ENCODE data around the gene HYAL3.
"Not testable (repeated sequence)": the region's sequence is repeated elsewhere in the genome, so short reads cannot be mapped to it uniquely, and the experiment has no call there.

Gene HYAL3

GRCh38 chr3:50312041-50312440 lies 12.8 kb upstream of the HYAL3 start:
- not testable (repeated sequence) for DNase-seq

DNA sequence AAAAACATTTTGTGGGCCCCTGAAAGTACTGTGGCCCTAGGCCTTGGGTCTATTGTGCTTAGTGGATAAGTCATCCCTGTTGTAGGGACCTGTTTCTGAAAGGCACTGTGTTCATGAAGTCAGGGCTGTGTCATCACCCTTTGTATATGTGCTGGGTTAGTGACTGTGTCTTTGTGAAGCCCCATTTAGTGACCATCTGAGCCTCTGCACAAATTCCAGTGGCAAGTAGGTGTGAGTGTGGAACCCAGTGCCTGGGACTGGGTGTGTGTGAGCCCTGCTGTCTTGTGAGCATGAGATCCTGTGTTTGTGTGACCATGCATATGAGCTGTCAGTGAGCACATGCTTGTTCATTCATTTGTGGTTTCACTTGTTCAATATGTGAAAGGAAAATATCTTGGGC lies 5.4 kb upstream of the HYAL3 start:
- DNase-seq: no peak

GRCh38 chr3:50303013-50303815 lies 4.0 kb upstream of the HYAL3 start, which contains the start of gene HYAL1:
HYAL1 (minus strand) TSS chr3:50303574; CDS start chr3:50302956, 618 bp downstream.
- no peak for DNase-seq

- no peak for DNase-seq
Observed at GRCh38 chr3:50302095-50303012, 3.1 kb upstream of the HYAL3 start.

- DNase-seq: no peak
Observed at GRCh38 chr3:50300681-50301254, 1.6 kb upstream of the HYAL3 start.

DNA sequence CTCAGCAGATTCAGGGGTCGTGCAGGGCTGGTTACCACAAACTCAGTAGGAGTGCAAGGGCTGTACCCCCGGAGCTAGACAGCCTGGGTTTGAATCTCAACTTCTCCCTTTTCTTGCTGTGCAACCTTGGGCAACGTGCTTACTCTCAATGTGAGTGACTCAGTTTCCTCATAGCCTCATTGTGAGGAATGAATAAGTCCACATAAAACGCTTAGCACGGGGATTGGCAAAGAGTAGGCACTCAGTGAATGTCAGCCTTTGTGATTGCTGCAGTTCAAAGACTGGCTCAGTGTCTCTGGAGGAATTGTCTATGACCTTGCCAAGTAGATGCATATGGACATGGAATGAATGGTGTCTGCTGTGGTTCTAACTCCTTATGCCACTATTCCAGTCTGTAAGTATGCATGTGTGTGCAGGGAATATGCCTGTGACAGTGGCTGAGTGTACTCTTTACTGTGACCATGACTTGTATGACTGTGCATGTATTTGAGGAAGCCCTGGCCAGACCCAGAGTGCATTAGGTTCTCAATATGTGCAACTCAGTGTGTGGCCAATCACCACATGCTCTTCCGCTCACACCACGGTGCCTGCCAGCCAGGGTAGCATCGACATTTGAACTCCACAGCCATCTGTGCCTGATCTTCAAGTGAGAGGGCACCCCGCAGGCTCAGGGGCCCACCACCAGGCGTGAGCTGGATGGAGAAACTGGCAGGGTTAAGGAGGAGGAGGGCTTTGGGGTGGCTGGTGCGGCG lies 900 bp upstream of the HYAL3 start:
- DNase-seq: peak; percentile 86

DNA sequence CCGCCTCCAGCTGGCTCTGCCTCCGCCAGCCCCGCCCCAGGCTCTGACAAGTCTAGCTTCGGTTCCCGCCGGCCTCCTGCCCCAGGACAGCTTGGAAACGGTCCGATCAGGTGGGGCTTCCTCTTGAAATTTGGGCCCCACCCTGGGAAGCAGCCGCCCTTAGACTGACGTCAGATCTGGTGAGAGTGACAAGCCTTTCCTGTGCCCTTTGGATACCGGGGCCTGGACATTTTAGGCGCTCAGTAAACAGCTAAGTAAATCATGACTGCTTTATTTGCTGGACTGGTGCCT lies 378 bp upstream of the HYAL3 start:
- no peak for DNase-seq

- DNase-seq: peak; percentile 21
Observed at GRCh38 chr3:50297896-50298725, 1.1 kb downstream of the HYAL3 start.

- DNase-seq: no peak
Observed at GRCh38 chr3:50297384-50297775, 1.8 kb downstream of the HYAL3 start.

DNA sequence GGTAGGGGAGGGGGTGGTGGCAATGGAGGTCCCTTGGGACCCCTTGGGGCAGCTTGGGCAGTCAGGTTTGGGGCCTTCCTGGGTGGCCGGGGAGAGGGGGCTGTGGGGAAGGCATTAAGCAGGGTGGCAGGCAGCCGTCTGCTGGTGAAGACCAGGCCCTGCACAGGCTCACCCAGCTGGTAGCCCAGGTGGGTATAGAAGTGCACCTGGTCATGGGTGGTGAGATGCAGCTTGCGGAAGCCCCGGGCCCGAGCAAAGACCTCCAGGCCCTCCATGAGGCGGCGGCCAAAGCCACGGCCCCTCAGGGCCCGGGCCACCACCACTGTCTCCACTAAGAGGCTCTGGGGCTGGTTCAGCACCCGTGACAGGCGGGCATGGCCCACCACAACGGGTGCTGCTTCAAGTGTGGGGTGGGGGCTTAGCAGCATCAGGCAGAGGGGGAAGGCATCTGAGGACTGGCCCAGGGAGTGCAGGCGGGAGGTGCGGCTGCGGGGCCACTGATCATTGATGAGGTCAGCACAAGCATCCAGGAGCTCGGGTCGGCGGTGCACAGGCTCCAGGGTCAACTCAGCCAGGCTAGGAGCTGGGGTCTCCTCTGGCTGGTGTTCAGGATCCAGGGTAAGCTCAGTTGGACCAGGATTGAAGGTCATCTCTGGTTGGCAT lies 2.4 kb downstream of the HYAL3 start:
- no peak for DNase-seq

- DNase-seq: no peak
Observed at GRCh38 chr3:50295553-50296431, 3.4 kb downstream of the HYAL3 start.

- no peak for DNase-seq
Observed at GRCh38 chr3:50294492-50295403, 4.5 kb downstream of the HYAL3 start.

- no peak for DNase-seq
Observed at GRCh38 chr3:50294089-50294488, 5.1 kb downstream of the HYAL3 start.

DNA sequence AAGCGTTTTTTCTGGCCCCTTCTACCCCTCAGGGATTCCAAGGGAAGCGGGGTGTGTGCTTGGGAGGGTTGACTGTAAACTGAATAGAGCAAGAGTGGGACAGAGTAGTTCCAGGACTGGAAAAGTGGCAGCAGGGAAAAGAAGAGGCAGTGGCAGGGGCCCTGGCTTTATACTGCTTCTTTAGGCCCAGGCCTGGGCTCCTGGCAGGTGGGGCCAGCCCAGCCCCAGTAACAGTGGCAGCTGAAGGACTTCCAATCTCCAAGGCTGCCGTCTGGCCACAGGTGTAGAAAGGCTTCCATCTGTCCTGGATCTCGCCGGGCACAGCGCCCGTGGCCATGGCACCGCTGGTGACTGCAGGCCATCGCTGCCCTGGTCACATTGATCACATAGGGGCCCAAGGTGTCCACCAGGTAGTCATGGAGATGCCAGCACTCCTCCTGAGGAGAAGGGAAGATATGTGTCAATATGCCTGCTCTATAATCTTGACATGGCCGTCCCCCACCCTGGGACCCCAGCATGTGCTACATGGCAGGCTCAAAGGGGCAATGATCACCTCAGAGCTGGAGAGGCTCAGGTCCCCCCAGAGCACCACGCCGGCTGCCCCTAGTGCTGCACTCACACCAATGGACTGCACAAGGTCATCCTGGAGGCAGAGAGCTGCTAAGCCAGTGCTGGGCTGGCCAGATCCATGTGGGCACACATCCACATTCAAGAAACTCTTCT lies 6.0 kb downstream of the HYAL3 start:
- no peak for DNase-seq

DNA sequence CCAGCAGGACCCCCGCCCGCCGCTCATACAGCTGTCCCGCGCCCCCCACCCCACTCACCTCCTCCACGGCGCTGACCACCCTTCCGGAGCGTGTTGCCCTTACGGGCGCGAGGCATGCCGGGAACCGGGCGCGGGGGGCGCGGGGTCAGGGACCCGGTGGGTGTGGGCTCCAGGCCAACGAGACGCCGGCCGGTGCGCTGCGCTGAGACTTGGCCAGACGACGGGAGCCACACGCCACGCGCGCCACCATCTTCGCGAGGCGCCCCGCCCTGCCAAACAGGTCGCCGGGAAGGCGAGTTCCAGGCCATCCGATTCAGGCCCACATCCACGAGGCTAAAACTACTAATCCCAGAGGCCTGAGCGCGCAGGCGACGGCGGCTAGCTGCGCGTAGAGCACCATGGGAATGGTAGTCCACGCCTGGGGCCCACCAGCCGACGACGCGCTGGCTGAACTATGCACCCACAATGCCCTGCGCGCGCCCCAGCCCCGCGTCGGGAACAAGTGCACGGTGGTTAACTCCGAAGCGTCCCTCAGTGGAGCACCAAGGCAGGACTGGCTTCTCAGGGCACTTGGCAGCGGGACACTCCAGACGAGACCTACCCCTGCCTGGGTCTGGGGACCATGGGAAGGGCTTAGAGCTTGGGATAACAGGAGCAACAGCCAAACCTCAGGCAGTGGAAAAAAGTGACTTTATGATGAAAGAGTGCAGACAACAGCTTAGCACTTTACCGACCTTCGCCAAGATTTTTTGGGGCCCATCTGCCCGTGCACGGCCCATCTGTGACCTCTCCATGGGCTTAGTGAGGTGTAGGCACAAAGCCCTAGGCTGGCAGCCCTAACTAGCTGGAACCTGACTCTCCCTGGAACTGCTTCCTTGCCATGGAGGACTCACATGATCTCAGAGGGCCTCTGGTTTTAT lies 6.8 kb downstream of the HYAL3 start, which contains the start of gene IFRD2:
IFRD2 (minus strand) TSS at position 271 of the 920 bp plus-strand sequence; CDS start at position 116, 155 bp downstream.
- peak; percentile 98 for DNase-seq

- DNase-seq: no peak
Observed at GRCh38 chr3:50290161-50290641, 9.0 kb downstream of the HYAL3 start.

GRCh38 chr3:50289130-50289529 lies 10.1 kb downstream of the HYAL3 start:
- DNase-seq: no peak

All from inflammatory macrophage treated with lipopolysaccharide for 4 hours (primary cell).